AG09309 (cell line): ENCODE data around the gene MYPN.
A peak's percentile ranks its signal among the peaks of the same experiment; 100 is the strongest.
"Not testable (repeated sequence)": the region's sequence is repeated elsewhere in the genome, so short reads cannot be mapped to it uniquely, and the experiment has no call there.

Source experiments
- DNase-seq: peaks from one replicate; pipeline ENCODE4 v3.0.0-alpha.2; 2010; ENCODE audit warnings: low read depth
- H3K4me3 ChIP-seq: 2 replicates; pipeline ENCODE4 v1.5.1; 2011; ENCODE audit warnings: mild to moderate bottlenecking, low read depth, low read length, moderate library complexity; ENCODE audit not compliant: control insufficient read depth
- TF ChIP-seq, protein P1 (sequence below): IDR thresholded peaks from 2 replicates; pipeline ENCODE4 v1.5.1; 2011; ENCODE audit warnings: mild to moderate bottlenecking, low read depth, low read length, inconsistent platforms; ENCODE audit not compliant: insufficient read depth, control insufficient read depth; ENCODE audit errors: missing control alignments

Gene MYPN

GRCh38 chr10:68075550-68076004 is 33.7 kb upstream of the MYPN start:
- TF ChIP-seq, protein P1, sequence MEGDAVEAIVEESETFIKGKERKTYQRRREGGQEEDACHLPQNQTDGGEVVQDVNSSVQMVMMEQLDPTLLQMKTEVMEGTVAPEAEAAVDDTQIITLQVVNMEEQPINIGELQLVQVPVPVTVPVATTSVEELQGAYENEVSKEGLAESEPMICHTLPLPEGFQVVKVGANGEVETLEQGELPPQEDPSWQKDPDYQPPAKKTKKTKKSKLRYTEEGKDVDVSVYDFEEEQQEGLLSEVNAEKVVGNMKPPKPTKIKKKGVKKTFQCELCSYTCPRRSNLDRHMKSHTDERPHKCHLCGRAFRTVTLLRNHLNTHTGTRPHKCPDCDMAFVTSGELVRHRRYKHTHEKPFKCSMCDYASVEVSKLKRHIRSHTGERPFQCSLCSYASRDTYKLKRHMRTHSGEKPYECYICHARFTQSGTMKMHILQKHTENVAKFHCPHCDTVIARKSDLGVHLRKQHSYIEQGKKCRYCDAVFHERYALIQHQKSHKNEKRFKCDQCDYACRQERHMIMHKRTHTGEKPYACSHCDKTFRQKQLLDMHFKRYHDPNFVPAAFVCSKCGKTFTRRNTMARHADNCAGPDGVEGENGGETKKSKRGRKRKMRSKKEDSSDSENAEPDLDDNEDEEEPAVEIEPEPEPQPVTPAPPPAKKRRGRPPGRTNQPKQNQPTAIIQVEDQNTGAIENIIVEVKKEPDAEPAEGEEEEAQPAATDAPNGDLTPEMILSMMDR: no peak
- H3K4me3 ChIP-seq: no peak overlapping the region; the same call in 1 of the 2 replicates
- DNase-seq: no peak

DNA sequence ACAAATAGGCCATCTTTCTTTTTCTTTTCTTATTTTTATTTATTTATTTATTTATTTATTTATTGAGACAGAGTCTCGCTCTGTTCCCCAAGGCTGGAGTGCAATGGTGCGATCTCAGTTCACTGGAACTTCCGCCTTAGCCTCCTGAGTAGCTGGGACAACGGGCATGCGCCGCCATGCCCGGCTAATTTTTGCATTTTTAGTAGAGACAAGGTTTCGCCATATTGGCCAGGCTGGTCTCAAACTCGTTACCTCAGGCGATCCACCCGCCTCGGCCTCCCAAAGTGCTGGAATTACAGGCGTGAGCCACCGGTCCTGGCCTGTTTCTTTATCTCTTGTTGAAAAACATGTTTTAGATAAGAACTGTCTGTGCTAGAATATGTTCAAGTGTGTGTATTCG is 33.2 kb upstream of the MYPN start:
- H3K4me3 ChIP-seq, DNase-seq: not testable (repeated sequence)

GRCh38 chr10:68077026-68077425 is 32.3 kb upstream of the MYPN start:
- no peak for DNase-seq
- TF ChIP-seq, protein P1: no peak
- no peak overlapping the region for H3K4me3 ChIP-seq

GRCh38 chr10:68079434-68079833 is 29.9 kb upstream of the MYPN start:
- TF ChIP-seq, protein P1: no peak

GRCh38 chr10:68080853-68081431 is 28.3 kb upstream of the MYPN start:
- no peak for DNase-seq
- TF ChIP-seq, protein P1: no peak

More at GRCh38 chr10:68079434-68079833, 29.9 kb upstream of the MYPN start:
- no peak for DNase-seq
- H3K4me3 ChIP-seq: no peak overlapping the region

GRCh38 chr10:68081916-68082315 is 27.4 kb upstream of the MYPN start:
- no peak overlapping the region for H3K4me3 ChIP-seq
- TF ChIP-seq, protein P1: no peak
- no peak for DNase-seq

More at GRCh38 chr10:68080853-68081431, 28.3 kb upstream of the MYPN start:
- H3K4me3 ChIP-seq: no peak overlapping the region

DNA sequence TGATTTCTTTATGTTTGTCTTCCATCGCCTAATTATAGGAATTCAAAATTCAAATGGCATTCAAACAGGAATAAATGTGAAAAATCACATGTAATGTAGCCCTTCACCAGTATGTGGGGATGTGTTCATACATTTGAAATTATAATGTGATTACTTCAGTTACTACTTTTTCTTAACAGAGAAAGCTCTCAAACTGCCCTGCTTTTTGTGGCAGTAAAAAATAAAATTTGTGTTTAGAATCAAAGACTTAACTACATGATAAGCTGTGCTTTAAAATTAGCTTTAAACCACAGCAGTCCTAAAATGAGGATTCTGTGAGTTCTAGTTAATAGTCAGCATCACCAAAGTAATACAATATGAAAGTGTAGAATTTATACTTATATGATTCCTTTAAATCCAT is 26.4 kb upstream of the MYPN start:
- H3K4me3 ChIP-seq: no peak overlapping the region
- DNase-seq: no peak
- TF ChIP-seq, protein P1: peak; percentile 43
